ENCODE measurements around the gene CFDP1.
"Not testable (repeated sequence)": the region's sequence is repeated elsewhere in the genome, so short reads cannot be mapped to it uniquely, and the experiment has no call there.

Gene CFDP1

GRCh38 chr16:75287708-75288107 lies 145.6 kb downstream of the CFDP1 start:
- no peaks in the 10 kb centered on the region for H3K27me3 ChIP-seq (ENCODE audit: control insufficient read depth in 1 of 2, insufficient read depth in 2 of 2, low read length in 2 of 2)
- no peak overlapping the region for H3K9ac ChIP-seq (ENCODE audit: low read depth in 1 of 2, low read length in 2 of 2)
- H3K4me1 ChIP-seq (ENCODE audit: control insufficient read depth in 1 of 2, insufficient read depth in 2 of 2, low read length in 2 of 2) = peaks cover 0 to 6% of the 10 kb centered on the region in 2 donors
- no peak overlapping the region for H3K4me3 ChIP-seq (ENCODE audit: low read depth in 1 of 2, low read length in 2 of 2)
- no peak overlapping the region for H3K27ac ChIP-seq (ENCODE audit: low read depth, low read length)
- H3K9me3 ChIP-seq (ENCODE audit: control insufficient read depth in 1 of 2, low read length in 2 of 2) = no peaks in the 10 kb centered on the region
- peaks cover 15 to 23% of the 10 kb centered on the region in 2 donors for H3K36me3 ChIP-seq (ENCODE audit: control insufficient read depth in 1 of 2, insufficient read depth in 2 of 2, low read length in 2 of 2)

- Histone ChIP-seq H3K9me3 (ENCODE audit: control insufficient read depth in 1 of 2, low read length in 2 of 2) (no peaks in the 10 kb centered on the region), H3K27me3 (ENCODE audit: control insufficient read depth in 1 of 2, insufficient read depth in 2 of 2, low read length in 2 of 2) (no peaks in the 10 kb centered on the region)
Observed at GRCh38 chr16:75286389-75286788, 146.9 kb downstream of the CFDP1 start.

GRCh38 chr16:75282466-75283281 lies 150.6 kb downstream of the CFDP1 start:
- Histone ChIP-seq H3K9ac (ENCODE audit: low read depth in 1 of 2, low read length in 2 of 2) (no peak overlapping the region), H3K36me3 (ENCODE audit: control insufficient read depth in 1 of 2, insufficient read depth in 2 of 2, low read length in 2 of 2) (no peaks in the 10 kb centered on the region), H3K4me1 (ENCODE audit: control insufficient read depth in 1 of 2, insufficient read depth in 2 of 2, low read length in 2 of 2) (no peaks in the 10 kb centered on the region), H3K27me3 (ENCODE audit: control insufficient read depth in 1 of 2, insufficient read depth in 2 of 2, low read length in 2 of 2) (no peaks in the 10 kb centered on the region), H3K9me3 (ENCODE audit: control insufficient read depth in 1 of 2, low read length in 2 of 2) (no peaks in the 10 kb centered on the region), H3K4me3 (ENCODE audit: low read depth in 1 of 2, low read length in 2 of 2) (no peak overlapping the region), H3K27ac (ENCODE audit: low read depth, low read length) (no peak overlapping the region)

More at GRCh38 chr16:75286389-75286788, 146.9 kb downstream of the CFDP1 start:
- Histone ChIP-seq H3K27ac (ENCODE audit: low read depth, low read length) (no peak overlapping the region), H3K9ac (ENCODE audit: low read depth in 1 of 2, low read length in 2 of 2) (no peak overlapping the region), H3K36me3 (ENCODE audit: control insufficient read depth in 1 of 2, insufficient read depth in 2 of 2, low read length in 2 of 2) (peaks cover 3 to 10% of the 10 kb centered on the region in 2 donors), H3K4me3 (ENCODE audit: low read depth in 1 of 2, low read length in 2 of 2) (no peak overlapping the region), H3K4me1 (ENCODE audit: control insufficient read depth in 1 of 2, insufficient read depth in 2 of 2, low read length in 2 of 2) (peaks cover 0 to 6% of the 10 kb centered on the region in 2 donors)

- Histone ChIP-seq H3K9me3 (ENCODE audit: control insufficient read depth in 1 of 2, low read length in 2 of 2) (no peaks in the 10 kb centered on the region), H3K9ac (ENCODE audit: low read depth in 1 of 2, low read length in 2 of 2) (no peak overlapping the region), H3K4me3 (ENCODE audit: low read depth in 1 of 2, low read length in 2 of 2) (no peak overlapping the region), H3K4me1 (ENCODE audit: control insufficient read depth in 1 of 2, insufficient read depth in 2 of 2, low read length in 2 of 2) (no peaks in the 10 kb centered on the region), H3K27ac (ENCODE audit: low read depth, low read length) (no peak overlapping the region), H3K27me3 (ENCODE audit: control insufficient read depth in 1 of 2, insufficient read depth in 2 of 2, low read length in 2 of 2) (no peaks in the 10 kb centered on the region), H3K36me3 (ENCODE audit: control insufficient read depth in 1 of 2, insufficient read depth in 2 of 2, low read length in 2 of 2) (no peaks in the 10 kb centered on the region)
Observed at GRCh38 chr16:75281826-75282225, 151.5 kb downstream of the CFDP1 start.

- H3K4me1 ChIP-seq (ENCODE audit: control insufficient read depth in 1 of 2, insufficient read depth in 2 of 2, low read length in 2 of 2); H3K36me3 ChIP-seq (ENCODE audit: control insufficient read depth in 1 of 2, insufficient read depth in 2 of 2, low read length in 2 of 2); H3K9ac ChIP-seq (ENCODE audit: low read depth in 1 of 2, low read length in 2 of 2); H3K27ac ChIP-seq (ENCODE audit: low read depth, low read length); H3K27me3 ChIP-seq (ENCODE audit: control insufficient read depth in 1 of 2, insufficient read depth in 2 of 2, low read length in 2 of 2); H3K4me3 ChIP-seq (ENCODE audit: low read depth in 1 of 2, low read length in 2 of 2); H3K9me3 ChIP-seq (ENCODE audit: control insufficient read depth in 1 of 2, low read length in 2 of 2): not testable (repeated sequence)
Observed at GRCh38 chr16:75281009-75281408, 152.3 kb downstream of the CFDP1 start.

GRCh38 chr16:75280331-75280804 lies 152.9 kb downstream of the CFDP1 start:
- no peaks in the 10 kb centered on the region for H3K27me3 ChIP-seq (ENCODE audit: control insufficient read depth in 1 of 2, insufficient read depth in 2 of 2, low read length in 2 of 2)
- no peak overlapping the region for H3K4me3 ChIP-seq (ENCODE audit: low read depth in 1 of 2, low read length in 2 of 2)
- no peaks in the 10 kb centered on the region for H3K36me3 ChIP-seq (ENCODE audit: control insufficient read depth in 1 of 2, insufficient read depth in 2 of 2, low read length in 2 of 2)
- H3K9me3 ChIP-seq (ENCODE audit: control insufficient read depth in 1 of 2, low read length in 2 of 2) = no peaks in the 10 kb centered on the region
- H3K27ac ChIP-seq (ENCODE audit: low read depth, low read length) = no peak overlapping the region
- H3K4me1 ChIP-seq (ENCODE audit: control insufficient read depth in 1 of 2, insufficient read depth in 2 of 2, low read length in 2 of 2) = no peaks in the 10 kb centered on the region
- no peak overlapping the region for H3K9ac ChIP-seq (ENCODE audit: low read depth in 1 of 2, low read length in 2 of 2)

- Histone ChIP-seq H3K9ac (ENCODE audit: low read depth in 1 of 2, low read length in 2 of 2) (no peak overlapping the region), H3K4me1 (ENCODE audit: control insufficient read depth in 1 of 2, insufficient read depth in 2 of 2, low read length in 2 of 2) (no peaks in the 10 kb centered on the region), H3K36me3 (ENCODE audit: control insufficient read depth in 1 of 2, insufficient read depth in 2 of 2, low read length in 2 of 2) (no peaks in the 10 kb centered on the region), H3K9me3 (ENCODE audit: control insufficient read depth in 1 of 2, low read length in 2 of 2) (no peaks in the 10 kb centered on the region), H3K27me3 (ENCODE audit: control insufficient read depth in 1 of 2, insufficient read depth in 2 of 2, low read length in 2 of 2) (no peaks in the 10 kb centered on the region), H3K27ac (ENCODE audit: low read depth, low read length) (no peak overlapping the region), H3K4me3 (ENCODE audit: low read depth in 1 of 2, low read length in 2 of 2) (no peak overlapping the region)
Observed at GRCh38 chr16:75279305-75279704, 154.0 kb downstream of the CFDP1 start.

- peaks cover 0 to 3% of the 10 kb centered on the region in 2 donors for H3K27me3 ChIP-seq (ENCODE audit: control insufficient read depth in 1 of 2, insufficient read depth in 2 of 2, low read length in 2 of 2)
- no peaks in the 10 kb centered on the region for H3K9me3 ChIP-seq (ENCODE audit: control insufficient read depth in 1 of 2, low read length in 2 of 2)
- no peak overlapping the region for H3K9ac ChIP-seq (ENCODE audit: low read depth in 1 of 2, low read length in 2 of 2)
- H3K27ac ChIP-seq (ENCODE audit: low read depth, low read length) = no peak overlapping the region
- no peaks in the 10 kb centered on the region for H3K36me3 ChIP-seq (ENCODE audit: control insufficient read depth in 1 of 2, insufficient read depth in 2 of 2, low read length in 2 of 2)
- peaks cover 0 to under 1% of the 10 kb centered on the region in 2 donors for H3K4me1 ChIP-seq (ENCODE audit: control insufficient read depth in 1 of 2, insufficient read depth in 2 of 2, low read length in 2 of 2)
- no peak overlapping the region for H3K4me3 ChIP-seq (ENCODE audit: low read depth in 1 of 2, low read length in 2 of 2)
Observed at GRCh38 chr16:75273054-75273925, 160.0 kb downstream of the CFDP1 start.

GRCh38 chr16:75272629-75273028 lies 160.7 kb downstream of the CFDP1 start:
- not testable (repeated sequence) for H3K9me3 ChIP-seq (ENCODE audit: control insufficient read depth in 1 of 2, low read length in 2 of 2); H3K4me1 ChIP-seq (ENCODE audit: control insufficient read depth in 1 of 2, insufficient read depth in 2 of 2, low read length in 2 of 2); H3K4me3 ChIP-seq (ENCODE audit: low read depth in 1 of 2, low read length in 2 of 2); H3K27ac ChIP-seq (ENCODE audit: low read depth, low read length); H3K36me3 ChIP-seq (ENCODE audit: control insufficient read depth in 1 of 2, insufficient read depth in 2 of 2, low read length in 2 of 2); H3K27me3 ChIP-seq (ENCODE audit: control insufficient read depth in 1 of 2, insufficient read depth in 2 of 2, low read length in 2 of 2); H3K9ac ChIP-seq (ENCODE audit: low read depth in 1 of 2, low read length in 2 of 2)

GRCh38 chr16:75272097-75272551 lies 161.2 kb downstream of the CFDP1 start:
- H3K27ac ChIP-seq (ENCODE audit: low read depth, low read length) = no peak overlapping the region
- H3K9me3 ChIP-seq (ENCODE audit: control insufficient read depth in 1 of 2, low read length in 2 of 2) = no peaks in the 10 kb centered on the region
- peaks cover 0 to 3% of the 10 kb centered on the region in 2 donors for H3K27me3 ChIP-seq (ENCODE audit: control insufficient read depth in 1 of 2, insufficient read depth in 2 of 2, low read length in 2 of 2)

More at GRCh38 chr16:75272097-75272551, 161.2 kb downstream of the CFDP1 start:
- H3K4me3 ChIP-seq (ENCODE audit: low read depth in 1 of 2, low read length in 2 of 2) = no peak overlapping the region
- no peaks in the 10 kb centered on the region for H3K36me3 ChIP-seq (ENCODE audit: control insufficient read depth in 1 of 2, insufficient read depth in 2 of 2, low read length in 2 of 2)
- H3K9ac ChIP-seq (ENCODE audit: low read depth in 1 of 2, low read length in 2 of 2) = no peak overlapping the region
- peaks cover 0 to 8% of the 10 kb centered on the region in 2 donors for H3K4me1 ChIP-seq (ENCODE audit: control insufficient read depth in 1 of 2, insufficient read depth in 2 of 2, low read length in 2 of 2)

Measured in duodenal mucosa (tissue), 2 donors.